Camera-type eye (tissue), 1 donor: ENCODE measurements around the gene NDUFAF2. TPM values are rescaled to one million over a fixed set of nuclear protein-coding genes. Genes with fewer than 3 reads are reported as not detected.

ENCODE experiments used
- total RNA-seq: library from RNA; depleted of rRNA; stranded (reverse); fragments of >200 nt; gene quantifications from one replicate; pipeline ENCODE4 v1.2.3, GENCODE V29; 2014

The NDUFAF2 gene, protein sequence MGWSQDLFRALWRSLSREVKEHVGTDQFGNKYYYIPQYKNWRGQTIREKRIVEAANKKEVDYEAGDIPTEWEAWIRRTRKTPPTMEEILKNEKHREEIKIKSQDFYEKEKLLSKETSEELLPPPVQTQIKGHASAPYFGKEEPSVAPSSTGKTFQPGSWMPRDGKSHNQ
- 16.9 TPM for total RNA-seq

DNA sequence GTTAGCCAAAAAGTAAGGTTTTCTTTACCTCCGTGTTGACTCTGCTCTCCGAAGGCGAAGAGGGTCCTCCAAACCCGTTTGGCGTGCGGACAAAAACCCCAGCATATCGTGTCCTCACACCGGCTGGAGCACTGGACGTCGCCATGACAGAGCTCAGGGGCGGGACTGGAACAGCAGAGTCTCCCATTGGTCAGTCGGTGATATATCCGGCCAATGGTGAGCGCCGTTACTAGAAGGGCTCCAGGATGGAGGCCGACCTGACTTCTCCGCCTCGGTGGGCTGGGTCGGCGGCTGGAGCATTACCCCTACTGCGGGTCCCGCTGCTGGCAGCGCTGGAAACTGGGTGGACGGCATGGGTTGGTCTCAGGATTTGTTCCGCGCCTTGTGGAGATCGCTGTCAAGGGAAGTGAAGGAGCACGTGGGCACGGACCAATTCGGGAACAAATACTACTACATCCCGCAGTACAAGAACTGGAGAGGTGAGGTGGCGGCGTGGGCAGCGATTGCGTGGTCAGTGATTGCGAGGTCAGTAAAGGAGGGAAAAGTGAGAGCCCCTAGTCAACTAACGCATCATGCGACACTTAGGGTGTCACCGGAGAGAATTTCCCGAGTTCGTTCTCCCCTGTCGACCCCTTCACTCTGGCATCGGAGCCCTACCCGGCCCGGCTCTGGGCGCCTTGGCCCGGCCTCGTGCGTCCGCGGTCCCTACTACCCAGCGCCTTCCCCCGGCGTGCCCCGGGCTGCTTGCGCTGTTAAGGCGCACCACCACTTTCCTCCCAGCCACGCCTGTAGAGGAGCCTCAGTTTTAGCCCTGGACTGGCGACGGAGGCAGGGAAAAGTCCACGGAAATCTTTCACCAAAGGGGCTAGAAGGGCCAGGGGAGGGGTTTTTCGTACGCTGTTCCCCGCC lies at the start of gene NDUFAF2, which contains the start of gene ERCC8:
NDUFAF2 (plus strand) TSS at position 302 of the 909 bp plus-strand sequence; CDS start at position 353, 51 bp downstream.
ERCC8 (minus strand) TSS at position 167 of the 909 bp plus-strand sequence; CDS start at position 105, 62 bp downstream.

GRCh38 chr5:61162010-61162831 lies 217.2 kb downstream of the NDUFAF2 start, which contains the start of gene SMIM15:
Gene SMIM15 (minus strand): TSS chr5:61162468. CDS start chr5:61160171, 2,297 bp downstream.

Other genes with a start within 250 kb of the NDUFAF2 start
- gene DEPDC1B, start 245.0 kb upstream of the NDUFAF2 start, total RNA-seq: 12.0 TPM
- gene ELOVL7, start 100.9 kb upstream of the NDUFAF2 start, total RNA-seq: 6.7 TPM
- 42.7 TPM for gene ERCC8, start 135 bp upstream of the NDUFAF2 start, total RNA-seq
- 44.6 TPM for gene SMIM15, start 217.3 kb downstream of the NDUFAF2 start, total RNA-seq